ENCODE results near the gene JAKMIP2.
"Not testable (repeated sequence)": the region's sequence is repeated elsewhere in the genome, so short reads cannot be mapped to it uniquely, and the experiment has no call there.

Gene JAKMIP2

GRCh38 chr5:147601652-147602051 is 180.9 kb downstream of the JAKMIP2 start:
- no peak for DNase-seq (ENCODE audit: low read depth)

GRCh38 chr5:147591120-147591519 is 191.4 kb downstream of the JAKMIP2 start:
- DNase-seq (ENCODE audit: low read depth), result no peak

- DNase-seq (ENCODE audit: low read depth), result no peak
Observed at GRCh38 chr5:147590096-147590495, 192.4 kb downstream of the JAKMIP2 start.

- no peak for DNase-seq (ENCODE audit: low read depth)
Observed at GRCh38 chr5:147586832-147587231, 195.7 kb downstream of the JAKMIP2 start.

DNA sequence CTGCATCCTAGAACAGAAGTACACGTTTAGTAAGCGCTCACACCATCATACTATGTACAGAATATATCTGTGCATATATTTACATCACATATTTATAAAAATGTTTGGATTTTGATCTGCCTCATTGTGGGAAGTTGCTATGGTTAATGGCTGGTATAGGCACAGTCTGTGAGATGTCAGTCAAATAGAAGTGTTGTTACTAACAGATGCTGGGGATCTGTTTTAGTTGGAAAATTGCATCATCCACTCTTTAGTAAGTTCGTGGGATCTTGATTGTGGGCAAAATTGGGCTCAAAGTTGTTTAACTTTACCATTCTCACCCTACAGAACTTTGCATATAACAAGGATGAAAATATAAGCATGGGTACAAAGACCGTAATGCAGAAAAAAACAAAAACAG is 196.3 kb downstream of the JAKMIP2 start:
- DNase-seq (ENCODE audit: low read depth), result no peak

- not testable (repeated sequence) for DNase-seq (ENCODE audit: low read depth)
Observed at GRCh38 chr5:147582272-147582671, 200.3 kb downstream of the JAKMIP2 start.

DNA sequence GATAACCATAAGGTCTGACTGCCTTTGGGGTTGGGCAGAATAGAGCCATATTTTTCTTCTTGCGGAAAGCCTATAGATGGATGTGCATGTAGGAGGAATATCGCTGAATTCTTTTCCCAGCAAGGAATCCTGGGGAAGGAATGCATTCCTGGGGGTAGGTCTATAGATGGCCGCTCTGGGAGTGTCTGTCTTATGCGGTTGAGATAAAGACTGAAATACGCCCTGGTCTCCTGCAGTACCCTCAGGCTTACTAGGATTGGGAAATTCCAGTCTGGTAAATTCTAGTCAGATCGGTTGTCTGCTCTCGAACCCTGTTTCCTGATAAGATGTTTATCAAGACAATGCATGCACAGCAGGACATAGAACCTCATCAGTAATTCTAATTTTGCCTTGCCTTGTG is 202.1 kb downstream of the JAKMIP2 start:
- not testable (repeated sequence) for DNase-seq (ENCODE audit: low read depth)

DNA sequence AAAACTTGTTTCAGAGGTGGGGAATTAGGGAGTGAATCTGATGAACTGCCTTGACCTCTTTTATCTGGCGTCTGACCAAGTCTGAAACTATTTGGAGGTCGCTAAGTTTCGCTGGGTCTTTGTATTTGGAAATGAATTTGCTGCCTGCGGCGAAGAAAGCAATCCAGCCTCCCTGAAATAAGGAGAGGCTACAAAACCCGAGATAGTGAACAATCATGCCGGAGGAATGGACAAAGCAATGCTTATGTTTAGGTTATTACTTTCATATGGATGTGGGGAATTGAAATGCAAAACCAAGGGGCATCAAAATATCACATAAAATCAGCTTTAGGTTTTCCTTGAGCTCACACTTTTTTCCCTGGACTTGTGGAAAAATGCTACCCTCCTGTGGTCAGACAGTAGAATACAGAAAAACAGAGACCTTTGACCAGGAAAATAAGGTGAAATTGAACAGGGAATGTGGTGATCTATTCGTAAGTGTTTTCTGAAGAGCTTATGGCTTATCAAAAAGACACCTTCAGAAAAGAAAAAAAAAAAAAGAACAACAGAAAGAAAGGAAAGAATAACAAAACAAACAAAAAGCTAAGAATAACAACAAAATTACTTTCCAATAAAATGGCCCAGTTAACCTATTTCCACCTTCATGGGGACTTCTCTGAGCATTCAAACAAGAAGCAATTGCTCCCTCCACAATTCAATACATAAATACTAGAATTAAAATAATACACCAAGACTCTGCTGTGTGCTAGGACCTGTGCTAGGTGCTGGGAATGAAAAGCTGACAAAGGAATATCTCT is 204.1 kb downstream of the JAKMIP2 start:
- DNase-seq (ENCODE audit: low read depth), result no peak

- DNase-seq (ENCODE audit: low read depth), result no peak
Observed at GRCh38 chr5:147576646-147577535, 205.6 kb downstream of the JAKMIP2 start.

GRCh38 chr5:147575598-147575997 is 206.9 kb downstream of the JAKMIP2 start:
- no peak for DNase-seq (ENCODE audit: low read depth)

DNA sequence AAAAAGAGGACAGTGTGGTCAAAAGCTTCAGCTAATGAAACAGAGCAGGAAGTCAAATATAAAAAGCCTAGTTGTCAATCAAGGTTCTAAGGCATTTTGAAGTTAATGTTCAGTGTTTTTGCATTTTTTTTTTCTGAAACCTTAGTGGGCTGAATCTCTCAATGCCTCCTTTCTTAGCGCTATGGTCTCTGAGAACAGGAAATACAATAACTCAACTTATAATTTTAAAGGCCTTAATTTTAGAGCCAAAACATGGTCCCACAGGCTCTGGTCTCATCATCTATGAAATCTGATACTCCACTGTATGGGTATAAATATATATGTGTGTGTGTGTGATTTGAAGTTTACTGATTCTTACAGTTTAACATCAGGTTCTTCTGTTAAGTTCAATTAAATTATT is 209.3 kb downstream of the JAKMIP2 start:
- no peak for DNase-seq (ENCODE audit: low read depth)

DNA sequence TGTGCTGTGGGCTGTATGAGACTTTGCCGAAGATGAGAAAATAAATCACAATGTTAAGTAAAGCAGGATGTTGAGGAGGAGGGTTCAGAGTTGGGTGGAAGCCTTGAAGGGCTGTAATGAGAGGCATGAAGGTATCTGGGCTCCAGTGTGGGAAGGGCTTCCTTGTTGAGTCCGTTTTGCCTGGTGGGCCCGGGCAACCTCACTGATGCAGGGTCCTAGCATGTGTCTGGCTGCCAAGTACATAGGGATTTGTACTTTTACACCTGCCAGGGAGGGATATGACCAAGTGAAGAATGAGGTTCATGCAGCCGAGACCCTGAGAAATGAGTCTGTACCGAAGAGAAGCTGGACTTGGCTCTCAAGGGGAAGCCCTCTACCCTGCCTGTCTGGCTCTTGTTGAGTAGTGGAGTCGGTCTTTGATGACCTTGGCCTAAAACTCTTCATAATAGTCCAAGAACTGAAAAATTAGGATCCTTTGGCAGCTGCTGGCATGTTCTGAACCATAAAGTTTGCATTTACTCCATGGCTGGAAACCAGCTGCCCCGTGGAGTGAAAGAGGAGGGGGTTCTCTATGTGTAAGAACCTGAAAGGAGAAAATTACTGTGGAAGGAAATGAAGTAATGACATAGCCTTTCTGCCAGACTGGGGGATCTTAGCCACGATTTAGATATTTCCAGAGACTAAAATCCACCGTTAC is 213.7 kb downstream of the JAKMIP2 start:
- no peak for DNase-seq (ENCODE audit: low read depth)

DNA sequence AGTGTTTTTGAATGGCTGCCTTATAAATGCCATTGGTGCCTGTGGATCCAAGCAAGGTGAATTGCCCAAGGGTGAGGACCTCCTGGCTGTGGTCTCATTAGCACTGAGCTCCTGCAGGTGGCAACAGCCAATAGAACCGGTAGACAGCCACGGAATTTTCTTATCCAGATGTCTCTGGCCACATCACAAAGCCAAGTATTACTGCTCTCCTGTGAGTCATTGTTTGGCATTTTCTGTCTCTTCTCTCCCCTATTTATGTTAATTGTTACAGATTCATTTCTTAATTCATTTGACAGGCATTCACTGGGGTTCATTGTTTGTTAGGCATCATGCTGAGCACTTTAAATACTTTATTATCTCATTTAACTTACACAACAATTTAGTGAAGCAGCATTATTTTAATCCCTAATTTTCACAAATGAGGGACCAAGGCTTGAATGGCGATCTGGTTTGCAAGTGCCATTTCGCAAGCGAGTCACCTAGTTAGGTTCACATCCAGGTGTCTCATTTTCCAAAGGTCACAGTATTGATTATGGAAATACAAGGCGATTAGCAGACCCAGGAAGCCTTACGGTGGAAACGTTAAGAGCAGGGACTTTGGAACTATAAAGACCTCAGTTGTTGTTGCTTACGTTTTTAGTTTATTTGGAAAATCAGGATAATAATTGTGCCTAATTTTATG is 214.5 kb downstream of the JAKMIP2 start:
- no peak for DNase-seq (ENCODE audit: low read depth)

GRCh38 chr5:147565524-147565923 is 217.0 kb downstream of the JAKMIP2 start:
- no peak for DNase-seq (ENCODE audit: low read depth)

DNA sequence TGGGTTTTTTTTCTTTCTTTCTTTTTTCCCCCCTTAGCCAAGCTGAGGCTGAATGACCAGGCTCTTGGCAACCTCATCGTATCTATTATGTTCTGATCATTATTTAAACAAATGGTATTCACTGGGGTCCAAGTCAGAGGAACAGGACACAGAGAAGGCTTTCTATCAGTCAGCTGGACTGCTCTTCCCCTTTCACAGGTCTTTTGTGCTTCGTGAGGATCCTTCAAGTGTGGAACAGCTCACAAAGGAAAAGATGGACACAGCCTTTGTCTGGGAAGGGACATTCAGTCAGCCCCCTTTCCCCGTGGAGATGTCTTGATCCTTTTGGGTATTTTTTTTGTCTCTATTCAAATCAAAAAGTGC is 218.4 kb downstream of the JAKMIP2 start:
- no peak for DNase-seq (ENCODE audit: low read depth)

DNA sequence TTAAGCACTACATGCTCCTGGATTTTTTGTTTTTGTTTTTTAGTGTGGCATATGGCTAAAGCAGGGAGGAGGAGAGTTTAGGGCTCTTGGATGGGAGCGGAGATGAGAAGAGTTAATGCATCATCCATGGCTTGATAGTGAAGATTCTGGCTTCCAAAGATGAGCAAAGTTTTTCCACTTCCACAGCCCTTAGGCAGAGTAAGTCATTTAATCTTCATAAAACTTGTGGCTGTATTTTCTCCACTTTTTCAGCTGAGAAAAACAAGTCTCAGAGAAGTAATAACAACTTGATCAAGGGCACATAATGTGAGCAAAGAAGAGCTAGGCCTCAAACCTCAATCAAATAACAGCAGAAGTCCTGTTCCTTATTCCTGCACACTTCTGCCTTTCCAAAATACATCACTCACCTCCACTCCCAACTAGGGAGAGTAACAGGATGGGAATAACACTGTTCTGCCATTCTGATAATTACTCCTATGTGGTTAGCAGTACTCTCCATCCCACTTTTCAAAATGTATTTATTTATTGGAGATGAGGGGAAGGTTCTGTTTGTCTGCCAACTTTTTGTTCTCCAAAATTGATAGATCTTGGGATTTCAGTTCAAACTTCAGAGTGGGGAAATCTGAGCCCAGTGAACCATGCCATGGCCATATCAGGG is 218.9 kb downstream of the JAKMIP2 start:
- DNase-seq (ENCODE audit: low read depth), result no peak

GRCh38 chr5:147561435-147561834 is 221.1 kb downstream of the JAKMIP2 start:
- no peak for DNase-seq (ENCODE audit: low read depth)

DNA sequence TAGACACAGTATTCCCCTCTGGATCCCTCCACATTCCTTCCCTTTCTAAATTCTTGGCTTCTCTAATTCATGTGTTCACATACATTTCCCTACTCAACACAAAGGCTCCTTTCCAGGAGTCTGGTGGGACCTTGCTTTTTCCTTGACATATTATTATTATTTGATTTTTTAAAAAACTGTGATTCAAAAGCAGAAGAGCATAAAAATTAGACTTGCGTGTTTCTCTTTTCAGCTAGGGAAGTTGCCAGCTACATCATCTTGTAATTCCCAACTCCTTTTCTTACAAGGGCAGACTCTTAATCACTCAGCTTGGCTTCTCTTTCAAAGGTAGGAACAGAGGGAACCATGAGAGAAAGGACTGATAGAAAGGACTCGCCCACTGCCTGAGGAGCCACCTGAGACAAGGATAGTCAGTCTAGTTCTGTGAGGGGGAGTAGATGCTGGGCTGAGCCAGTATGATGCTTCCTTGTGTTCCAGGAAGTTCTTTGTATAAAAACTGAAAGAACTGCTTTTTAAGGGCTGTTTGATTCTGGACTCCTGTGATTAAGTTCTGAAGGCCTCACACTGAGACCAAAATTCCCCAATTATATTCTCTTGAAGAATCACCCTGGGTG is 221.7 kb downstream of the JAKMIP2 start:
- DNase-seq (ENCODE audit: low read depth), result no peak

DNA sequence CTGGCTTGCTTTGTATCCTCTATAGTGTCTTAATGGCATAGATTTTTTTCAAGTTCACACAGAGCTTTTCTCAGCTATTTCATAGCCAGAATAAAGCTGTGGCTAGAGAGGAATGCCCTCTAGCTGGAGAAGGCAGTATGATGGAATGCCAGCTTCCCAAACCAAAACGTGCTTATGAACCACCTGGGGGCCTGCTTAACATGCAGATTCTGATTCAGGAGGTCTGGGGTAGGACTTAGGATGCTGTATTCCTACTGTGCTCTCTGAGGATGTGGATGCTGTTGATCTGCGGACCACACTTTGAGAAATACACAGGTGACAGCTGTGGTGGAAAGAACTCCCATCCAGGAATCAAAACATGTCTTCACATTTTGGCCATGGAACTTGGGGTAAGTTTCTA is 222.8 kb downstream of the JAKMIP2 start:
- DNase-seq (ENCODE audit: low read depth), result no peak

DNA sequence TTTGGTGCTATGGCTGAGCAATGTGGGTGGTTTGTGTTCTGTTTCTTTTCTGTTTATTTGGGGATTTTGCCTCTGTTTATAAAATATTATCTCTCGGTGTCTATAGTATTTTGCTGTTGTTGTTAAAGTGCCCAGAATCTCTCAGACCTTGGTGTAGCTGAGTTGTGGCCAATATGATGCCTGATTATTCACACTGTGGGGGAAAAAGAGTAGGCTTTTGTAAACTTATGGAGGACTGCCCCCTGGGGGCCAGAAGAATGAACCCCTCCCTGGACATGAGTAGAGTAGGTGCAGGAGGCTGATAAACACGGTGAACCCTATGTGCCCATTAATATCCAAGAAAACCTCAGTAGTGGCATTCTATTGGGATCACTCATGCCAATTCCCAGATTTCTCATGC is 223.7 kb downstream of the JAKMIP2 start:
- DNase-seq (ENCODE audit: low read depth), result no peak

Measured in T-helper 22 cell (primary cell).